ENCODE results near the gene PSAT1.

The PSAT1 gene

GRCh38 chr9:78292026-78292425, 4.9 kb upstream of the PSAT1 start:
- TF ChIP-seq CTCF (IDR thresholded peaks at IDR 0.05; ENCODE audit: control insufficient read depth, insufficient read depth, low read depth, low read length, missing control alignments) = no peak
- no peak for DNase-seq (ENCODE audit: low read depth)
- no peak overlapping the region for H3K4me3 ChIP-seq (ENCODE audit: control insufficient read depth, low read depth, low read length)

GRCh38 chr9:78292716-78293497, 4.0 kb upstream of the PSAT1 start:
- DNase-seq (ENCODE audit: low read depth) = no peak
- no peak for TF ChIP-seq CTCF (IDR thresholded peaks at IDR 0.05; ENCODE audit: control insufficient read depth, insufficient read depth, low read depth, low read length, missing control alignments)
- H3K4me3 ChIP-seq (ENCODE audit: control insufficient read depth, low read depth, low read length) = no peak overlapping the region

GRCh38 chr9:78294290-78295176, 2.4 kb upstream of the PSAT1 start:
- no peak for TF ChIP-seq CTCF (IDR thresholded peaks at IDR 0.05; ENCODE audit: control insufficient read depth, insufficient read depth, low read depth, low read length, missing control alignments)
- no peak for DNase-seq (ENCODE audit: low read depth)
- H3K4me3 ChIP-seq (ENCODE audit: control insufficient read depth, low read depth, low read length) = no peak overlapping the region

- DNase-seq (ENCODE audit: low read depth) = no peak
- H3K4me3 ChIP-seq (ENCODE audit: control insufficient read depth, low read depth, low read length) = no peak overlapping the region
- TF ChIP-seq CTCF (IDR thresholded peaks at IDR 0.05; ENCODE audit: control insufficient read depth, insufficient read depth, low read depth, low read length, missing control alignments) = no peak
Observed at GRCh38 chr9:78295177-78295575, 1.7 kb upstream of the PSAT1 start.

- no peak for TF ChIP-seq CTCF (IDR thresholded peaks at IDR 0.05; ENCODE audit: control insufficient read depth, insufficient read depth, low read depth, low read length, missing control alignments)
- H3K4me3 ChIP-seq (ENCODE audit: control insufficient read depth, low read depth, low read length) = no peak overlapping the region
- no peak for DNase-seq (ENCODE audit: low read depth)
Observed at GRCh38 chr9:78295731-78296130, 1.2 kb upstream of the PSAT1 start.

GRCh38 chr9:78296201-78296892, 578 bp upstream of the PSAT1 start:
- DNase-seq (ENCODE audit: low read depth) = no peak
- no peak for TF ChIP-seq CTCF (IDR thresholded peaks at IDR 0.05; ENCODE audit: control insufficient read depth, insufficient read depth, low read depth, low read length, missing control alignments)
- H3K4me3 ChIP-seq (ENCODE audit: control insufficient read depth, low read depth, low read length) = peak overlapping the region; percentile 46

All from AG09309 (cell line).